Measurements from ENCODE around the gene DYSF.

DYSF gene

DNA sequence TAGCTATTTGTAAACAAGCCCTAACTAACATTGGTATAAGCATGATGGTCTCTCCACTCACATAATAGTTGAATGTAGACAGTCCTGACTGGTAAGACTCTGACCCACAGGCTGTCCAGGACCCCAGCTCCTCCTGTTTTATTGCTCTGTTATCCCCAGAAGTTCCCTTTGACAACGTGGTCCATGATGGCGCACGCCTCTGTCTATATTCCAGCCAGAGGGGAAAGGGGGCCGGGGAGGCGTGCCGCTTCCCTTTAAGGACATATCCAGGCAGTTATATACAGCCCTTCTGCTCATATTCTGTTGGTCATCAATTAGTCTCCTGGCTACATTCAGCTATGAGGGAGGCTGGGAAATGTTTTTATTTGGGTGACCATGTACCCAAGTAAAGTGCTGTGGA lies 6.7 kb downstream of the DYSF start:
- in situ Hi-C loops (cut with HindIII; ENCODE audit: low pct_unique_long_range_greater_than_20kb, low sequenced_read_pairs) = no loop called here

DNA sequence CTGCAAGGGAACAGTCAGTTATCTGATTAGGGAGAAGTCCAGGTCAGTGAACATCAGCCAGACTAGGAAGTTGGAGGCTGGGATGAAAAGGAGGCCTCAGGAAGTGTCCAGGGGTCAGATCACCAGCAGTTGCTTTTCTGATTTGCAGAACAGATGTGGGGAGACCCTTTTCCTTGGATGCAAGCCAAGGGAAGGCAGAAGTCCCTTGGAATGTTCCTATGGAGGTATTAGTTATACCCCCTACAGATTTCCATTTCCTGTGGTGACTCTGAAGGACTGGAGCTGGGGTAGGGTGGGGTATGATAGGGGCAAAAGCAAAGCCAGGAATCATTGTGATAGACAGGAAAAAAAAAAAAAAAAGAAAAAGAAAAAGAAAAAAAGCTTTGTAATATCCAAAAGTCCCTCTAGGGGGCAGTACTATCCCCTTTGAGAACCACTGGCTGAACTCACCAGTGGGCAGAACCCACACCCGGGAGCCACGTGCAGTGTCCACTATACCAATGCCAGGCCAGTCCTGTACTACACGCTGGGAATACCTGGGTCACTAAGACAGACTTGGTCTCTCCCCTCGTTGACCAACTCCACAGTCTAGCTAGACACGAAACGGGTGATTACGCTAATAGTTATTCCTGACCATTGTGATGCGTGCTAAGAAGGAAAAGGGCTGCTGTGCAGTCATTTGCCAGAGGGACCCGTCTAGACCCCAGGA lies 7.4 kb downstream of the DYSF start:
- peak in 1 of 2 experiments; percentile 31 for DNase-seq (ENCODE audit: low read depth in 1 of 2, low spot score in 1 of 2)
- in situ Hi-C loops (cut with HindIII; ENCODE audit: low pct_unique_long_range_greater_than_20kb, low sequenced_read_pairs) = no loop called here
- TF ChIP-seq JUND (IDR thresholded peaks at IDR 0.05; ENCODE audit: low read depth) = no peak

More for the DNA sequence above, 6.7 kb downstream of the DYSF start:
- no peak for TF ChIP-seq JUND (IDR thresholded peaks at IDR 0.05; ENCODE audit: low read depth)
- no peak for DNase-seq (ENCODE audit: low read depth in 1 of 2, low spot score in 1 of 2)

DNA sequence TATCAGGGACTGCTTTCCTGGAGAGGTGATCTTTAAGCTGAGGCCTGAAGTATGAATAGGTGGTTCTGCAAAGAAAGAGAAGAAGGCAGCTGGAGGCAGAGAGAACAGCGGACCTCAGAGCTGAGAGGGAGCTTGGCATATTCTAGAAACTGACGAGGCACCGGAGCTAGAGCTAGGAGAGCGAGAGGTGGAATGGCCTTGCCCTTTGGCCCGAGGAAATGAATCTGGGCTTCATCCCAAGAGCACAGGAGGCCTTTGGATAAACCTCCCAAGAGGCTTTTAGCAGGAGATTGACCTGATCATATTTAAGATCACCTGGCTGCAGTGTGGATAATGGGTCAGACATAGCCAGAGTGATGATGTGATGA lies 7.9 kb downstream of the DYSF start:
- in situ Hi-C loops (cut with HindIII; ENCODE audit: low pct_unique_long_range_greater_than_20kb, low sequenced_read_pairs) = no loop called here
- DNase-seq (ENCODE audit: low read depth in 1 of 2, low spot score in 1 of 2) = no peak
- TF ChIP-seq JUND (IDR thresholded peaks at IDR 0.05; ENCODE audit: low read depth) = no peak

DNA sequence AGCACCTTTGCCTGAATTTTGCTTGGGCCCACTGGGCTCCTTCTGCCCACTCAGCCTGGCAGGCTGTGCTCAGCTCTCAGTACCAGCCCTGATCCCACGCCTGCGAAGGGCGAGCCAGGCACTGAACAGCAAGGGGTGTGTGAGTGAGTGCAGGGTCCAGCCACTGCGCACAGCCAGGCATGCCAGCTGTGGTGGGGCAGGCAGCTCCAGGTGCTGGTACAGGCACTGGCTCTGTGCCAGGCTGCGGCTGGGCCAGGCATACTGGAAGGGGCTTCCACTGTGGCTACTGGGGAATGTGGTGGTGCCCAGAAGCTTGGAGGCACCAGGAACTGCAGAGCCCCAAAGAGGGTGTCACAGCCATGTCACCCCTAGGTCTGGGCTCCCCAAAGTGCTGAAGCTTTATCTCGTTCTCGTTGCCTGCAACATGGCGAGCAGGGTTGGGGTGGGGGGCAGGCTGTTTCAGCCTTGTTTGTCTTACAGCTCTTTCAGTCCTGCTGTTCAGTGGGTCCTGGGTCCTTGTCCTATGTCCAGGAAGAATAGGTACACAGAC lies 8.8 kb downstream of the DYSF start:
- TF ChIP-seq JUND (IDR thresholded peaks at IDR 0.05; ENCODE audit: low read depth) = no peak
- in situ Hi-C loops (cut with HindIII; ENCODE audit: low pct_unique_long_range_greater_than_20kb, low sequenced_read_pairs) = no loop called here
- DNase-seq (ENCODE audit: low read depth in 1 of 2, low spot score in 1 of 2) = no peak

DNA sequence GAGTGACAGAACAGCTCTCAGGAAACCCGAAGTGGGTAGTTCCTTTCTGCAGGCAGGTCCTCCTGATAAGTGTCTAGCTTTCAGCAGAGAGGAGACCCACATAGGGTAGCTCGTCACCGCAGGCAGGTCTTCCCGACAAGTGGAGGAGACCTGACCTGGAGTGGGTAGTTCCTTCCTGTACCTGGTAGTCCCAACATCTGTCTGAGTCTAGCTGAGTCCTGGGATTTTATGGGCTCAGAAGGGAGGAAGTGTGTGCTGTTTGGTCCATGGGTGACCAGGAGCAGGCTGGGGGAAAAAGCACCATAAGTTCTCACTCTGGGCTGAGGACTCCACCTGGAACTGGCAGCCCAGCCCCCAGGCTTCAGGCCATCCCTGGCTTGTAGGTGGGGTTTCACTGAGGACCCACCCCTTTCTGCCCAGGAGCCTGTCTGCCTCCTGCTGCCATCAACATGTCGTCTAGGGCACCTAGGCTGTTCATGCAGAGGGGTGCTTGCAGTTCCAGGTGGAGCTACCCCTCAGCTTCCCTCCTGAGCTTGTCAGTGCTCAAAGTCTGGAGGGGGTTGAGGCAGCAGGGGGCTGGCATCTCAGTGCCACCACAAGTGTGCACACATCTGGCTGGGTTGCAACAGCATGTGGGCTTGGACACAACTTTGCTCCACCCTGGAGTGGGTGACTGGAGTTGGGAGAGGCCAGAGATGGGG lies 9.4 kb downstream of the DYSF start:
- DNase-seq (ENCODE audit: low read depth in 1 of 2, low spot score in 1 of 2) = no peak
- in situ Hi-C loops (cut with HindIII; ENCODE audit: low pct_unique_long_range_greater_than_20kb, low sequenced_read_pairs) = no loop called here
- TF ChIP-seq JUND (IDR thresholded peaks at IDR 0.05; ENCODE audit: low read depth) = no peak

DNA sequence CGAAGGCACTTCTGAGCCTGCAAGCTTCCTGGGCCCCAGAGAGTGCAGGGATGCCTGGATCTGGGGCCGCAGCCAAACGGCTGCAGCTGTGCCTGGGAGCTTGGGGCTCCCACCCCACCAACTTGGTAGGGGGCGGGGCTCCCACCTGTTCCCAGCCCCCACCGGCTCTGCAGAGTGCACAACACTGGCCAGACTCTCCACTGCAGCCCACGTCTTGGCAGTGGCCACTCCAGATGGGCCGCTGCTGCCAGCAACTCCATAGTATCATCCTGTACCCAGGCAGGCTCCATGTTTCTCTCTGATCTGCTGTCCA lies 9.9 kb downstream of the DYSF start:
- DNase-seq (ENCODE audit: low read depth in 1 of 2, low spot score in 1 of 2) = no peak
- in situ Hi-C loops (cut with HindIII; ENCODE audit: low pct_unique_long_range_greater_than_20kb, low sequenced_read_pairs) = no loop called here
- TF ChIP-seq JUND (IDR thresholded peaks at IDR 0.05; ENCODE audit: low read depth) = no peak

DNA sequence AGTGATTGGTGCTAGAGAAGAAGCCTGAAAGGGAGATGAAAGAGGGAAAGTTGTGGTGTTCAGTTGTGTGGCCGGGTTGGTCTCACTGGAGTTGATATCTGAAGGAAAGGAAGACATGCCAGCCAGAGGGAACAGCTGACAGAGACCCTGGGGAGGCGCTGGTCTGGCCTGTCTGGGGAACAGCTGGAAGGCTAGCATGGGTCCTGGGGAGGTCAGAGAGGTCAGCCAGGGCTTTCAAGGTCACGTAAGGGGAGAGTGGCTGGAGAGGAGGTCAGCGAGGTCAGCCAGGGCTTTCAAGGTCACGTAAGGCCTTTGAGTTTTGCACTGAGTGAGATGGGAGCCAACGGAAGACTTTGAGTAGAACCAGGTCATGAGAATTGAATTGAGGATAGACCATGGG lies 11.0 kb downstream of the DYSF start:
- in situ Hi-C loops (cut with HindIII; ENCODE audit: low pct_unique_long_range_greater_than_20kb, low sequenced_read_pairs) = no loop called here
- no peak for TF ChIP-seq JUND (IDR thresholded peaks at IDR 0.05; ENCODE audit: low read depth)
- DNase-seq (ENCODE audit: low read depth in 1 of 2, low spot score in 1 of 2) = no peak

DNA sequence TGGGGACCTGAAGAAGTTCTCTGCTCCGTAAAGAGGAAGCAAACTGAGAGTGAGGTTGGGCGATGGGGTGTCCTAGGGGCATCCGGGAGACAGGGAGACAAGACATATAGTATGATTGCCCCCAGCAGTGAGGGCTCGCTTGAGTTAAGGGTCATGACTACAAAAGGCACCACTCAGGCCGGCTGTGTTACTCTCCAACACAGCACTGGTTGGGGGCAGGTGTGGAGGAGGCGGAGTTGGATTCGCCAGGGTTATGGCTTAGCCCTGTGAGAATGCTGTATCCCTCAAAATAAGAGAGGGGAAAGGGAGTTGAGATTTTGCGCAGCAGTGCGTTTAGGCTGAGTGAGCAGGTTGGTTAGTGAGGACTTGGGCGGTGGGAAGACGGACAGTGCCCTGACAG lies 12.0 kb downstream of the DYSF start:
- in situ Hi-C loops (cut with HindIII; ENCODE audit: low pct_unique_long_range_greater_than_20kb, low sequenced_read_pairs) = no loop called here
- no peak for TF ChIP-seq JUND (IDR thresholded peaks at IDR 0.05; ENCODE audit: low read depth)
- DNase-seq (ENCODE audit: low read depth in 1 of 2, low spot score in 1 of 2) = no peak

DNA sequence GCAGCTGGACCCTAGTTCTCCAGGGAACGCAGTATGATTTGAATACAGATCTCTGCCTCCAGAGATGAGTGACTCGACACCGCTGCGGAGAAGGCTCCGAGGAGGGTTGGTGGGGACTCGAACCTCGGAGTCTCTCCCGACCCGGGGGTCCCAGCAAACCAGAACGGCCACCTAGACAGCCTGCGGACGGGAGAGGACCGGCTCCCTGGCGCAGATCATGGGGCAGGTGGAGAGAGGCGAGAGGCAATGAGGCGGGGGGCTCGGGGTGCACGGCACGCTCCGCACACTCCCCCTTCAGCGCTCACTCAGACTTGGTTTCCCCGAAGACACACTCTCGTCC lies 12.6 kb downstream of the DYSF start:
- DNase-seq (ENCODE audit: low read depth in 1 of 2, low spot score in 1 of 2) = no peak
- no peak for TF ChIP-seq JUND (IDR thresholded peaks at IDR 0.05; ENCODE audit: low read depth)
- in situ Hi-C loops (cut with HindIII; ENCODE audit: low pct_unique_long_range_greater_than_20kb, low sequenced_read_pairs) = no loop called here

DNA sequence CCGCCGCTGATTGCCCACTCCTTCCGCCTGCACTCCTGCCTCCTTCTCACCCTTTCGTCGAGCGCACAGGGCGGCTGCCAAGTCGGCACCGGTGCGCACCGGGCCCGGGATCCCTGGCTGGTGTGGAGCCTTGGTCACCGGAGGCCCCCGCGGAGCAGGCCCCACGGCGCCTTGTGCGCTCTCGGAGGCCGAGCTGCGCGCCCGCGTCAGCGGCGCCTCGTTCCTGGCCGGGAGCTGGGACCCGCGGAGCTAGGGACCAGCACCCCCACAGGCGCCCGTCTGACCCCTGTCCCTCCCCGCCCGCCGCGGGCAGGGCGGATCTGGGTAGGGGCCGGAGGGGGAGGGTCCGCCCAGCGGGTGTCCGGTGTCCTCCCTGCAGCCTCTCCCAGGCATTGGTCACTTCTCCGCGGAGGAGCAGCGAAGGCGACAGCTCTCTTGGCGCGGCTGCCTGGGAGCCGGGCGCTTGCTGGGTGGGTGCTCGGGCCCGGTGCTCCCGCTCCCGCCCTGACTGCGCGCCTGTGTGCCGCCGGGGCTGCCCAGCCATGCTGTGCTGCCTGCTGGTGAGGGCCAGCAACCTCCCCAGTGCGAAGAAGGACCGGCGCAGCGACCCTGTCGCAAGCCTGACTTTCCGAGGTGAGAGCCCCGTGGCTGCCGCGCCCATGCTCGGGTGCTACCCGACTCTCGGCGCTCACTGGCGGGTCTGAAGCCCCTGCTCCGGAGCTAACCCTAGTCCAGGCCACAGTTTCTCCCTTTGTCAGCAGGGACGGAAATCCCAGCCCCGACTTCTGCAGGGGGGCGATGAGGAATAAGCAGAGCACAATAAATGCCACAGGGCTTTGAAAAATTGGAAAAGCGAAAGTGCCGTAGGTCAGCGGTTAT lies 13.2 kb downstream of the DYSF start:
- DNase-seq (ENCODE audit: low read depth in 1 of 2, low spot score in 1 of 2) = peak; percentile 31 to 63
- in situ Hi-C loops (cut with HindIII; ENCODE audit: low pct_unique_long_range_greater_than_20kb, low sequenced_read_pairs) = no loop called here
- no peak for TF ChIP-seq JUND (IDR thresholded peaks at IDR 0.05; ENCODE audit: low read depth)

DNA sequence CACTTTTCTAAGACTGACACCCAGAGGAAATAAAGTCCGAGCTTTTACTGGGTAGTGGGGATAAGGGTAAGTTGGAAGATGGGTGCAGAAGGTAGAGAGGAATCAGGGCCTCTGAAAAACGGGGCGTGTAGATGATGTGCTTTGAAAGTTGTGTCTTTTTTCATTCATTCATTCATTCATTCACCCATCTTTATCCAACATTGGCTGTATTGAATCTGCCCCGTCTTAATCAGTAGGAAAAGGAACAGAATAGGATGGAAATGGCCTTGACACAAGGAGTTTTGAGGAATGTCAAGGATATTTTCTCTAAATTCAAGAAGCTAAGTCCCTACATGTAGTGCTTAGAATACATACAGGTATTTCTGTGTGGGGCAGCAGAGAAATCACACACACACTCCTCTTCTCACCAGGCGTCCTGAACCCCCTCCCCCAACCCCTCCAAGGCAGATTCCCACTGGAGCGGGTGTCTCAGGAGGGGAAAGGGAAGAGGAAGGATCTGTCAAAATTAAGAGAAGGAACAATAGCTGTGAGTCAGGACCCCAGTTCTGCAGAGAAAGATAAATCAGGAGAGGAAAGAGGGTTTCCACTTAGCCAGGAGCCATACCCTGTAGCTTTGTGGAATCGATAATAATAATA lies 13.9 kb downstream of the DYSF start:
- TF ChIP-seq JUND (IDR thresholded peaks at IDR 0.05; ENCODE audit: low read depth) = no peak
- DNase-seq (ENCODE audit: low read depth in 1 of 2, low spot score in 1 of 2) = no peak
- in situ Hi-C loops (cut with HindIII; ENCODE audit: low pct_unique_long_range_greater_than_20kb, low sequenced_read_pairs) = no loop called here

DNA sequence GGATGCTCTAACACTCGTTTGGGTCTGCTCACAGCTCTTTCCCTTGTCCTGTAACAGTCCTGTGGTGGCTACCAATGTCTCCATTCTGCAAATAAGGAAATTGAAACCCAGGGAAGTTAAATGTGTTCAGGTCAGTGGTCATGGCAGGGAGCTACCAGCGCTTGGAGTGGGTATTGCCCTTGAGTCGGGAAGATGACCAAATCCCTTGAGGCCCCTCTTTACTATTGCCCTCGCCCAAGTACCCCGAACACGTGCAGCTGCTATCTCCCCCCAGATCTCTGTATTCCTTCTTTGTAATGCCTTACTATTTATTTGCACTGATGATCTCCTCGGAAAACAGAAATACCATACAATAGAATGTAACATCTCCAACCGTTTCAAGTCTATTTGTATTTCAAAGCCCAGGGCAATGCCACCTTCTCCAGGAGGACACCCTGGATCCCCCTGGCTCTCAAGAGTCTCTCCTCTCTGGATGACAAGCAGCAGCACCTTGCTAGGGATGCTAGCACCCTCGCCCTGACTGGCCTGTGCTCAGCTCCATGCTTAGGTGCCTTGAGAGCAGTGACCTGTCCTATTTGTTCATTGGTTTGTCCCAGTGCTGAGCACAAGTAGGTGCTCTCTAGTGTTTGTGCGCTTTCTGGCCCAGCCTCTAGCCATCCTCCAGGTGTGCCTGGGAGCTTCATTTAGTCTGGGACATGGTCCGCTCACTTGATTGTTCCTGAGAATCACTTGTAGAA lies 15.1 kb downstream of the DYSF start:
- in situ Hi-C loops (cut with HindIII; ENCODE audit: low pct_unique_long_range_greater_than_20kb, low sequenced_read_pairs) = no loop called here
- no peak for TF ChIP-seq JUND (IDR thresholded peaks at IDR 0.05; ENCODE audit: low read depth)
- no peak for DNase-seq (ENCODE audit: low read depth in 1 of 2, low spot score in 1 of 2)

Data from T47D (cell line).